Sciatic nerve (tissue), 2 donors: ENCODE data around the gene CNIH3. TPM values are rescaled to one million over a fixed set of nuclear protein-coding genes. Genes with fewer than 3 reads are reported as not detected.
A peak's percentile ranks its signal among the peaks of the same experiment; 100 is the strongest.

ENCODE experiments used
- ATAC-seq: fragments of 200-7000 bp; cut with Tn5 transposase; one replicate; pipeline ENCODE4 v1.9.1; 2020; ENCODE audit warnings: mild to moderate bottlenecking, moderate library complexity
- DNase-seq: peaks from one replicate; pipeline ENCODE4 v3.0.0-alpha.2; 2020; ENCODE audit warnings: low spot score
- intact Hi-C: fragments of 100-400 bp; cut with DNase I; formaldehyde crosslinking; loops from one replicate; pipeline ENCODE4 v1.14.2; 2022
- total RNA-seq: library from RNA; stranded (reverse); fragmentation: NEBNext Ultra II Directional; extraction: Animal tissue kit (Norgen Biotek cat#: 25700); gene quantifications from one replicate; pipeline ENCODE4 v1.2.1, GENCODE V29; 2021
- donor health status: DM: no; HTN: no; CAD: no.
- donor health status: DM: no; HTN: no; CAD: no.

Gene CNIH3
- total RNA-seq, 1 donor from 2014 or later, result 6.7 TPM

DNA sequence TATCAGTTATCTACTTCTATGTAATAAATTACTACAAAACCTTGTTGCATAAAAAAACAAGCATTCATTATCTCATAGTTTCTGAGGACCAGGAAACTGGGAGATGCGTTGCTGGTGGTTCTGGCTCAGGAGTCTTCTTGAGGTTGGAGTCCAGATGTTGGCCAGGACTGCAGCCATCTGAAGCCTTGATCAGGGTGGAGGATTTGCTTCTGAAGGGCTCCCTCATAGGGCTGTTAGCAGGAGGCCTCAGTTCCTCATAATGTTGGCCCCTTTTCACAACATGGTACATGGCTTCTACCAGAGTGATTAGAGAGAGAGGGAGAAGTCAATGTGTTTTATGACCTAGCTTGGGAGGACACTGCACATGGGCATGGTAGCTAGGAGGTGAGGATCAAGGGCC is 137.4 kb downstream of the CNIH3 start:
- ATAC-seq (no peak), DNase-seq (no peak)
- intact Hi-C loops, result no loop called here

DNA sequence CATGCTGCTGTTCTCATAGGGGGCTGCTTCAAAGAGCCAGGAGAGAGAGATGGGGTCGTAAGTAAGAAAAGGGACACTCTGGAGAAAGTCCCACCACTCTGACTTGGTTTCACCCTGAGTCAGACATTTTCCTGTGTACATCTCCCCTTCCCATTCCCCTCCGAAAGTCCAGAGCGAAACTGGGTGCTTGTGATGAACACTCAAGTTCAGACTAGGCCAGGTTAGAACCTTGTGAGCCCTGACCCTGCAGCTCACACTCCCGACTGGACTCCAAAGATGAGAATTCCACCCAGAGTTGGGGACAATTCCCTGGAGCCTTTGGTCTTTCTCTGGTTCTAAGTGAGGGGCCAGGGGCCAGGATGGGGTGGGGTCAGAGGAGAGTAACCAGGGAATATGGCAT is 139.5 kb downstream of the CNIH3 start:
- intact Hi-C loops, result no loop called here
- DNase-seq (no peak), ATAC-seq (no peak)

DNA sequence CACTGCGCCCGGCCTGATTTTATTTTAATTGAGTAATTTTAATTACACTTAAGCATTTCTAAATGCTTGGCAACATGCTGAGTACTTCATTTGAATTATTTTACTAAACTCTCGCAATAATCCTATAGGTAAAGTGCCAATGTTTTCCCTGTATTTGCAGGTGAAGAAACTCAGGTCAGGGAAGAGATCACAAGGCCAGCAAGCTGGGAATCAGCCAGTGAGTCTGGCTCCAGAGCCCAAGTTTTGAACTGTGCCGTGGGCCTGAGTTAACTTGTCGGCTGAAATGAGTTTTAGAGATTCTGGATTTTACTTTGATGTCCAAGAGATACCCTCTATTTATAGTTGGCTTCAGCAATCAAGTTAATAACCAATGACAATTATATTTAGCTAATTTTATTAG is 141.4 kb downstream of the CNIH3 start:
- DNase-seq (no peak), ATAC-seq (no peak)
- intact Hi-C loops, result no loop called here

DNA sequence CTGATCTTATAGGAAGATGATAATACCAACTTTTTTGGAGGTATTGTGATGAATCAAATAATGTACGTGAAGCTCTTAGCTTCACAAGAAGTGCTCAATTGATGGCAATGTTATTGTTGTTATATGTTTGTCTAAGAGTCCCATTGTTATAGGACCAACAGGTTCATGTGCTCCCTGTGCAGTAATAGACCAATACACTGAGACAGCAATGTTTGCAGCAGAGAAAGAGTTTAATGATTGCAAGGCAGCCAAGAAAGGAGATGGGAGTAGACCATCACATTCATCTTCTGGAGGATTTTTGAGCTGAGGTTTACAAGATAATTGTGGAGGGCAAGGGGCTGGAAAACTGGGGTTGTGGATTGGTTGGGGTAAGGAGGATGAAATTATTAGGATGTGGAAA is 143.0 kb downstream of the CNIH3 start:
- DNase-seq, result no peak
- no peak for ATAC-seq
- intact Hi-C loops, result no loop called here

DNA sequence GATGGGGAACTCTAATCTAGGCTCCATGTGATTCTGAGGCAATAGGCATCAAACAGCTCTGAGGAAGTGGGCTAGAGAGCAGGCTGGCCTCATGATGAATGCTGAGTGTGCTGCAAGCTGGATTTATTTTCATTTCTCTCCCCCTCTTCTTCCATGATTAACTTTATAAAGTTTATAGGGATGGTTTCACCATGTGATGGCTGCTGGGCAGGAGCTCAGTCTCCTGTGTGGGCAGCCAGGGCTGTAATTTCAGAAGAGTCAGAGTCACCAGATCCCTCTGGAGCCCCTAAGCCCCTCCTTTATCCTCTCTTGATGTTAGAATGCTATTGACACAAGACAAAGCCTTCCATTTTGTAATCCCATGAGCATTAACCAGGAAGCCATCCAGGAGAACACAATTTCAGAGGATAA is 143.6 kb downstream of the CNIH3 start:
- intact Hi-C loops, result no loop called here
- ATAC-seq, result peak; percentile 73
- DNase-seq, result no peak

DNA sequence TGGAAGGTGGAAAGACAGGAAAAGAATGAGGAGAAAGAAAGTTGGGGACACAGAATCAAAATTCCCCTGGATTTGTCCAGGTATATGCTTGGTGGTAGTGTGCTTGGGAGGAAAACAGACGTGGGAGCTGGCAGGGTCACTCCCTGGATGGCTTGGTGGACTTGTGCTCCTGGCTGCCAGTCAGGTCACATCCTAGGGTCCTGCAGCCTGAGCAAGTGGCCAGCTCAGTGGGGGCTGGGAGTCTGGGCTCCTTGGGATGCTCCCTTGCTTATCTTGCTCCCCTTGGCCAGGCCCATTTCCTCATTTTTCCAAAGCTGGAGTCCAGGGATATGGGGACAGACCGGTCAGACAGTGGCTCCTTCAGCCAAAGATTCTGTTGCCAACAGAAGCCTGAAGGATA is 144.0 kb downstream of the CNIH3 start:
- no peak for DNase-seq
- intact Hi-C loops, result no loop called here
- ATAC-seq, result no peak

DNA sequence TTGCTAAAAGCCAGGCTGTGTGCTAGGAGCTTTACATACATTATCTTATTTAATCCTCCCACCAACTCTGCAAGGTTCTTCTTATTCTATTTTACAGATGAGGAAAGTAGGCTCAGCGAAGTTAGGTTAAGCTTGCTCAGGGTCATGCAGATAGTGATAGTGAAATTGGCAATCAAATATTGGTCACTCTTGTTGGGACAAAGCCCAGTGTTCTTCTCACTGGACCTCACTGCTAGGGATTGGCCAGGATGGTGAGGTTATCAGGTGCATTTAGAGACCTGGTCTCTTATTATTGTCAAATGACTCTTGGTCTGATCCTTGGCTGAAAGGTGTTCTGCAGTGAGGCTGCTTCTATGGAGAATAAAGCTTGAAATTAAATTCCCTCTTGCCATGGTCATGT is 145.1 kb downstream of the CNIH3 start:
- intact Hi-C loops, result no loop called here
- ATAC-seq (no peak), DNase-seq (no peak)

DNA sequence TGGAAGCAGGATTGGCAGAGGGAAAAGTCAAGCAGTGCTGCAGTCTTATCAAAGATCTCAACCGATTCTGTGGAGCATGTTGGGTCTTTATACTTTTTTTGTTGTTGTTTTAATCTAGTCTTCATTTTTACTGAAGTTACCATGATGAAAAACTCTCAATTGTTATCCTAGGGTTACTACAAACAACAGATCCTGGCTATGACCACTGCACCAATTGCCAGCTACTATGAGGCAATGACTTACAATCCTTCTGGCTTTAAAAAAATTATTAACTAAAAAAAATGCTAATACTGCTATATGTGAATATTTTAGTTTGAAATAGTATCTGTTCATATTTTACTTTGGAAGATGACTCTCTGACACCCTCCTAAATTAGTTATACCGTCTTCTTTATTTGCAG is 145.9 kb downstream of the CNIH3 start:
- ATAC-seq (no peak), DNase-seq (no peak)
- intact Hi-C loops, result no loop called here

DNA sequence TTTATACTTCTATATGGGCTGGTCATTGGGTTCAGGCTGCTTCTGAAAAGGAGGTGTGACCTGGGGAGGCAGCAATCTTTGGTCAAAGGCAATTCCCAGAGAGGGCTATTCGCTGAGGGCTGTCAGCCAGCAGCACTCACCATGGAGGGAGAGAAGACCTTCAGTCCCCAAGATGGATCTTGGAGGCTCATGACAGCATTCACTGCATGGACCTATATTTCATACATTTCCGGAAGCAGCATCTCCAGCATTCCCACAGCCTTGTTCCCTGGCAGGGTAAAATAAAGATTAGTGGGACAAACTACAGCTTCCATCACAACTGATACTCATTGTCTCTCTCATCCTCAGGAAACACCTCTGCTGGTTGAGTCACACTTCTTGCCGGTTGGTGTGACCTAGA is 146.6 kb downstream of the CNIH3 start:
- no peak for ATAC-seq
- DNase-seq, result no peak
- intact Hi-C loops, result no loop called here

DNA sequence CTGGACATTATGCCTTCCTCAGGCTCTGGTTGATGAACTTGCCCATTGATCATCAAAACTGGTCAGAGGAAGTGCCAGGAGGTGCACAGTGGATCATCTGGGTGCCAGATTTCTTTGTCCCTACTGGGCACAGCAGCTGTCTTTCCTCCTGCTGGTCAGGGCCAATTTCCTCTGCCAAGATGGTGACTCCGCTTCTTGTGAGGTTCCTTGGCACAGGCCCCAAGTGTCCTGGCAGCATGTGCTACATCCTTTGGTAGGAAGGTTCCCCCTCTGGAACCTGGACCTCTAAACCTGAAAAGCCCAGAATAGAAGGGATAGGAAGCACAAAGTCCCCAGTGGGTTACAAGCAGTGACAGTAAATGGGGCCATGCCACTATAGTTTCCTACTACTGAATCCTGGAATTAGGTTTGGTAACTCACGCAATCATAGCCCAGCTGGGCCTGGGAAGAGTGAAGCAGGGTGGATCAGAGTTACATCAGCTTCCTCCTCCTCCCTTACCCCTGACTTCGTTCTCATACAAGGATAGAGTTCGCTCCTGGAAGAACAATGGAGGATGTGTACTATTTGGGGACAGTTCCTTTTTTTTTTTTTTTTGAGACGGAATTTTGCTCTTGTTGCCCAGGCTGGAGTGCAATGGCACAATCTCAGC is 147.1 kb downstream of the CNIH3 start:
- DNase-seq (no peak), ATAC-seq (no peak)
- intact Hi-C loops, result no loop called here

DNA sequence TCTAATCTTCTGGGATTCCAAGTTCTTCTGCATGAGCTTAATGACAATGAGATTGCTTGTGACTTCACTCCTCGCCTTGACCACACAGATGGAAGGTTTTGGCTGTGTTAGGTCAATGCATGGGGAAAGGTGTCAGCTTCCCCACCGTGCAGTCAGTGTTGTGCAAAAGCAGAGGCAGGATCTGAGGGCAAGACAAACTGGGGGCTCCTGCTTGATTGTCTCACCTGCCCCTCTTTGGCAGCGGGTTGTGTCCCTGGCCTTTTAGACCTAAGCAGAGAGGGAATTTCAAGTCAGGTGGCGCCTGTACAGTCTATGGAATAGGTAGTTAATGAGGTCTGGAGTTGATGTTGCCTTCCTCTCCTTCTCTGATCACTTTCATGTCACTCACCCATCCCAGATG is 150.1 kb downstream of the CNIH3 start:
- intact Hi-C loops, result no loop called here
- ATAC-seq, result no peak
- no peak for DNase-seq

DNA sequence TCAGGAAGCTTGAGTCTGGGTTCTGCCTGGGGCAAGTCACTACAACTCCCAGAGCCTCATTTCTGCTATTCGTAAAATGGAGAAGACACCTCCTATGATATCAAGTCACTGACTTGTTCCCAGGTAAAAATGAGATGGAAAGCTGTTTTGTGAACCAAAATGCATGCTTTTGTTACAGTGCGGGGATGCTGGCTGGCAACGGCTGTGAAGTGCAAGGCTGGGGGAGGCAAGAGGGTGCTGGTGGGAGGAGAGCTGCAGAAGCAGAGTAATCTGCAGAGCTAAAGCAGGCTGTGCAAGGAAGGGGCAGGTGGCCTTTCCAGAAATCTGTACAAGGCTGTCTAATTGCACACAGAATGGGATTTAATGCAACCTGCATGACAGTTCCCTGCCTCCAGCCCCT is 150.9 kb downstream of the CNIH3 start:
- DNase-seq, result no peak
- ATAC-seq, result no peak
- intact Hi-C loops, result no loop called here

DNA sequence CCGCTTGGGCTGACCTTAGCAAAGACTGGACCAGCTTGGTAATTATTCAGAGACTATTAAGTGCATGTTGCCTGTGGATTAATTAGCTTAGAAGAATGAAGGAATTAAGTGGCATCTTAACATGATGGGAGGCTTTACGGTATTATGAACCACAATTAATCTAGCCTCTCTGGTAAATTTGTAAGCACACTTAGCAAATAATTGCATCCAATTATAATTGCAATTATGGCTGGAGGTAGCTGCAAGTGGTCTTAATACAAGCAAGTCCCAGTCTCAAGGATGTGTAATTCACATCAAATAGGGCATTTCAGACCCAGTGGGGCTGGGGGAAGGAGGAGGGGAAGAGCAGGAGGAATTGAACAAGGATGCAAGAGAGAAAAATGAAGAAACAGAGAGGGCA is 151.6 kb downstream of the CNIH3 start:
- intact Hi-C loops, result no loop called here
- no peak for ATAC-seq
- DNase-seq, result no peak

DNA sequence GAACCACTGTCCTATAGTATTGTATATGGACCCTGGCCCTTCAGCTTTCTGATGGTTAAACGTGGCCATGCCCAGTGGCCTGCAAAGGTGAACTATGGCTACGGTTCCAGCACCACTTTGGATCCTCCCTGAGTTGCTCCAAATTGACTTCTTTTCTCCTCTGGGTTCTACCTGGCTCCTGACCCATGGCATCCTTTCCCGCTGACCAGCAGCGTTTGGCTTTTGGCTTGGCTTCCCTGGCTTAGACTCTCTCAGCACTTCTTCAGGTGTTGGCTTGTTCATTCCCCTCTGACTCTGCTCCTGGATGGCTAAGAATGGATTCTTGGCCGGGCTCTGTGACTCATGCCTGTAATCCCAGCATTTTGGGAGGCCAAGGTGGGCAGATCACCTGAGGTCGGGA is 152.9 kb downstream of the CNIH3 start:
- intact Hi-C loops, result no loop called here
- DNase-seq (no peak), ATAC-seq (no peak)

DNA sequence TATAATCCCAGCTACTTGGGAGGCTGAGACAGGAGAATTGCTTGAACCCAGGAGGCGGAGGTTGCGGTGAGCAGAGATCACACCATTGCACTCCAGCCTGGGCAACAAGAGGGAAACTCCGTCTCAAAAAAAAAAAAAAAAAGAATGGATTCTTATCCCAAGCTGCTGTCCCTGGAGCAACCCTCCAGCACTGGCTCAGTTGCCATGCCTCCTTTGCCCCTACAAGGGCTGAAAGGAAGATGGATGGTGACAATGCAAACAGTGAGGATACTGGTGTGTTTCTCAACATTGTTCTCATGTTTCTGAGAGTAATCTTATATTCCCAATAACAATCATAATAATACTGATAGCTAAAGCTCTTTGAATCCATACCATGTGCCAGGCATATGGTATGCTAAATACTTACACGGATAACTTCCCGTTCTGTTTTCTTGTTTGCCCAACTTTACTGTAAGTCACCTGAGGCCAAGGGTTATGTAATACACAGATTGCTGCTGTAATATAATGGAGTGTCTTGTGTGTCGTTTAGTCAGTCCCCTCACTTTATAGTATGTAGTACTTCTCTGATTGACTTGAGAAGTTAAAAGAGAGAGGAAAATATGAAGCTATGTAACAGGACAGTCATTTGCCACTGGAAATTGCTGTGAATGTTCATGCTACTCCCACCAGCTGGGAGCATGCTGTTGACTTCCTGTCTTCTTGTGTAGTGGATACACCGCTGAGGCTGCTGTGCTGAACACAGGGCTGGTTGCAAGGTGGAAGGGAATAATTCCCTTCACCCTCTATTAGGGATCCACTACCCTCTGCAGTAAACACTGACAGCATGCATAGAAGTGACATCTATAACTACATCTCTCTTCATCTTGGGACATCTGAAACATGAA is 153.6 kb downstream of the CNIH3 start:
- intact Hi-C loops, result no loop called here
- no peak for ATAC-seq
- DNase-seq, result no peak

DNA sequence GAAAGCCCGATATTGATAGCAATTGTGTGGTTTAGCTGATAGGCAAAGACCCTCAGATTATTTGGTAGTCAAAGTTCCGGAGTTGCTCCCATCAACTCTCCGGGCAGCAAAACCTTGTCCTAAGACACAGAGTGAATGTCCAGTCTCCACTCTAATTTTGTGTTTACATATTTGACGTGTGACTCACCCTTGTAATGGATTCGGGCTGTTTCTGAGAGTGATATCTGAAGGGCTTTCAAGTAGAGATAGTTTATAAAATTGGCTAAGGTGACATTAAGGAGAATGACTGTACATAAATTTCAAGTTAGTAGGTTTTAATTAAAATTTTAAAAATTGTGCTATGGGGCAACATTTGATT is 154.2 kb downstream of the CNIH3 start:
- ATAC-seq, result peak; percentile 42
- intact Hi-C loops, result no loop called here

DNA sequence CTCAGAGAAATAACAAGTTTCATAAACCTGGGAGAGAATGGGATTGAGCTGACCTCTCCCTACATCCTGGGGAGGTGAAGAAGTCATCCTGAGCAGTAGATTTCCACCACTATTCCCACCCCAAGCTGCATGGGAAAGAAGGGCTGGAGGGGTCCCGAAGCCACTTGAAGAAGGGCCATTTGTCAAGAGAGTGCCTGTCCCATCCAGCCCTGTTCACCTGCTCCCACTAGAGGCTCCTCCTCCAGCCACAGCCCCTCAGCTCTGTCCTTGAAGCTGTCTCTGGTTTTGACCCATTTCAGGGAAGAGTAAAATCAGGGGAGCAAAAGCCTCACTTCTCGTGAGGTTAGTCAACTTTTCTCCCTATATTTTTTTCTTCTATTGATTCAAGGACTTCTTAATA is 157.5 kb downstream of the CNIH3 start:
- no peak for ATAC-seq
- intact Hi-C loops, result no loop called here
- no peak for DNase-seq

More for the DNA sequence above, 154.2 kb downstream of the CNIH3 start:
- no peak for DNase-seq

DNA sequence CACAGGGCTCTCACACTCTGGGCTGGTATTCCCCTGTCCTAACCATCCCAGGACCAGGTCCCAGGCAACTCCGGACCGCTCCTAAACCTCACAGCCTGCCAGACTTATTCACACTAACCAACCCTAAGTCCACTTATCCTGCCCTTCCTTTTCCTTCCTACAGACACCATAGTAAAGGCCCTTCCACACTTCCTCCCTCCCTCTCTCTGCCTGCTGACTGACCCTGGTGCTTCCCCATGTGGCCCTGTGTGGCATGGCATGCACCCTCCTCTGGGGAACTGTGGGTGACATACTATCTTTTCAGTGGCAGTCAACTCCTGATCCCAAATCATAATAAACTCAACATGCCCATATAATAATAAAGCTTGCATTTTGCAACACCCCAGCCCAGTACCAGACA is 158.3 kb downstream of the CNIH3 start:
- DNase-seq (no peak), ATAC-seq (no peak)
- intact Hi-C loops, result no loop called here

DNA sequence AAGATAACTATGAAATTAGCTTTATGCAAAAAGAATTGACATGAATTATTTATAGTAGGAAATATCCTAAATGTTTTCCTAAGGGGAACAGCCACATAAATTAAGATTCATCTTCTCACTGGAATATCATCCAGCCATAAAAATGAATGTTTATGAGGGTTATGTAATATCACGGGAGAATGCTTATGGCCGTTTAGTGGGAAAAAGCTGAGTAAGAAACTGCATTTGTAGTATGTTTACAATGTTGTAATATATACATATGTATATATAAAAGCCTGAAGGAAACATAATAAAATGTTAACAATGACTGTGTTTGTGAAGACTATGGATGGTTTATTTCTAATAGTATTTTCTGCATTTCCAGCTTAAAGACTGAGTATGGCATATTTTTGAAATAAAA is 161.1 kb downstream of the CNIH3 start:
- intact Hi-C loops, result no loop called here
- ATAC-seq (no peak), DNase-seq (no peak)

DNA sequence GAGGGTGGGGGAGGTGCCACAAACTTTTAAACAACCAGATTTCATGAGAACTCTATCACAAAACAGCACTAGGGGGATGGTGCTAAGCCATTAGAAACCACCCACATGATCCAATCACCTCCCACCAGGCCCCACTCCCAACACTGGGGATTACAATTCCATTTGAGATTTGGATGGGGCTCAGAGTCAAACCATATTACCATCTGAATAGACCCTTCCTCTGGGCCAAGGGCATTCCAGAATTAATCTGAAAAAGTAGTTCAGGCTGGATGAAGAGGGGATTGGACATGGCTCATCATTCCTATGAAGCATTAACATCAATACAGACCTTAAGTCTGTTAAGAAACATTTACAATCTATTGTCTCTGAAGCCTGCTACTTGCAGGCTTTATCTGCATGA is 163.4 kb downstream of the CNIH3 start:
- ATAC-seq, result no peak
- DNase-seq, result no peak
- intact Hi-C loops, result no loop called here

DNA sequence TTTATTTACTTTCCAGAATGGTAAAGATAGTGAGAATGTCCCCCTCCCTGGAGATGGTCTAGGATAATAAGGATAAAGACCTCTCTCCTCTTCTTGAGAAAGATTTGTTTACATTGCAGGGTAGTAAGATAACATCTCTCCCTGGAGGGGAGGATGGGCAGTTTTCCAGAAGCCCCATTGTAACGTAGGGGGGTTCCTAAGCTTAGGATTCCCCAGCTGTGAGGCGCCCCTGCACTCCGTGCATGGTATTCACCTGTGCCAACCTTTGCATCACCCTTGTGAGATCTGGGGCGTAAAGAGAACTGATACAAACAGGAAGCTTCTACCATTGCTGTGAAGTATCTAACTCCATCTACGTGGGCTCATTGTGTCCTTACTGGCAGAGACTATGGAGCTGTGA is 164.6 kb downstream of the CNIH3 start:
- no peak for DNase-seq
- ATAC-seq, result no peak
- intact Hi-C loops, result no loop called here
